Adrenal gland (tissue), 12 donors: ENCODE measurements around the gene FAM124B. TPM values are rescaled to one million over a fixed set of nuclear protein-coding genes. Genes with fewer than 3 reads are reported as not detected.

Experiments
- DNase-seq, 7 donors: peaks; one replicate each; pipeline ENCODE4 v3.0.0-alpha.2; 2019 to 2020
- H3K27ac ChIP-seq, 5 donors: fragments of 200-600 bp; sonication (generic) in 4 of 5; 1 replicate in 3 of 5; 2 replicates in 2 of 5; pipeline versions ENCODE4 v1.5.1 to v1.8.0; 2016 to 2020; ENCODE audit warnings: mild to moderate bottlenecking in 1 of 5
- H3K27me3 ChIP-seq: fragments of 200-600 bp; 2 replicates; pipeline ENCODE4 v1.8.0; 2021
- H3K36me3 ChIP-seq, 2 donors: fragments of 200-600 bp; replicated peaks in 1 of 2; 1 replicate in 1 of 2; 2 replicates in 1 of 2; pipeline versions ENCODE4 v1.5.1 to v1.8.0; 2018 to 2022
- H3K4me1 ChIP-seq, 2 donors: fragments of 200-600 bp; replicated peaks in 1 of 2; 1 replicate in 1 of 2; 2 replicates in 1 of 2; pipeline versions ENCODE4 v1.5.1 to v1.8.0; 2018 to 2021
- H3K4me3 ChIP-seq, 4 donors: fragments of 200-600 bp; sonication (generic) in 3 of 4; one replicate each; pipeline ENCODE4 v1.5.1; 2016 to 2018
- H3K9me3 ChIP-seq, 3 donors: fragments of 200-600 bp; sonication (generic) in 1 of 3; replicated peaks in 1 of 3; 1 replicate in 2 of 3; 2 replicates in 1 of 3; pipeline versions ENCODE4 v1.5.1 to v1.8.0; 2016 to 2021
- CTCF ChIP-seq, 6 experiments: fragments of 450-650 bp in 4 of 6; fragments of 200-600 bp in 2 of 6; sonication (generic) in 1 of 6; IDR thresholded peaks; 1 replicate in 5 of 6; 2 replicates in 1 of 6; pipeline versions ENCODE4 v1.5.1 to v1.8.0; 2016 to 2021; ENCODE audit warnings: antibody characterized with exemption in 6 of 6, mild to moderate bottlenecking in 2 of 6, moderate library complexity in 1 of 6
- POLR2A ChIP-seq, 2 donors: fragments of 450-650 bp; IDR thresholded peaks; one replicate each; pipeline ENCODE4 v1.6.1; 2017; ENCODE audit warnings: antibody characterized with exemption in 2 of 2, mild to moderate bottlenecking in 2 of 2, moderate library complexity in 1 of 2
- WGBS, 4 donors: extraction: QIAGEN DNeasy Blood & Tissue Kit in 2 of 4; methylation state at CpG; one replicate each; pipeline versions ENCODE4 v1.1.5 to v1.1.7; 2013 to 2017; 5-methylcytosine and 5-hydroxymethylcytosine counted together
- intact Hi-C, 2 donors: fragments of 100-400 bp; cut with DNase I; formaldehyde crosslinking; loops; one replicate each; pipeline versions ENCODE4 v1.14.1 to v1.15.0; 2022 to 2023
- polyA plus RNA-seq, 3 donors: library from polyadenylated mRNA; stranded (reverse); fragments of 200-250 nt in 2 of 3; fragments of 350-450 nt in 1 of 3; fragmentation: Illumina TruSeq in 1 of 3; extraction: RNeasy Lipid Tissue Mini Kit (QIAGEN cat#74804) in 1 of 3; gene quantifications; one replicate each; pipeline ENCODE4 v1.2.3, GENCODE V29; 2013 to 2014
- total RNA-seq, 9 donors: library from RNA; depleted of rRNA in 4 of 9; stranded (reverse); fragments of >200 nt in 4 of 9; fragments of 120-200 nt in 1 of 9; fragmentation: NEBNext Ultra II Directional in 1 of 9; extraction: Animal tissue kit (Norgen Biotek cat#: 25700) in 1 of 9; gene quantifications; one replicate each; pipeline versions ENCODE4 v1.1.0 to v1.2.4, GENCODE V29; 2013 to 2023
- donor health status: healthy with polysubstance abuse.
- donor health status: Bipolar disorder and iron deficiency.
- donor health status: DM: yes; HTN: yes; CAD: no.
- donor health status: DM: no; HTN: no; CAD: no.
- donor health status: DM: no; HTN: no; CAD: no.
- donor health status: DM: yes; HTN: yes; CAD: no.

FAM124B gene
- total and polyA plus RNA-seq, 12 donors: 0.16 to 1.1 (median 0.54) TPM; not detected in 2

DNA sequence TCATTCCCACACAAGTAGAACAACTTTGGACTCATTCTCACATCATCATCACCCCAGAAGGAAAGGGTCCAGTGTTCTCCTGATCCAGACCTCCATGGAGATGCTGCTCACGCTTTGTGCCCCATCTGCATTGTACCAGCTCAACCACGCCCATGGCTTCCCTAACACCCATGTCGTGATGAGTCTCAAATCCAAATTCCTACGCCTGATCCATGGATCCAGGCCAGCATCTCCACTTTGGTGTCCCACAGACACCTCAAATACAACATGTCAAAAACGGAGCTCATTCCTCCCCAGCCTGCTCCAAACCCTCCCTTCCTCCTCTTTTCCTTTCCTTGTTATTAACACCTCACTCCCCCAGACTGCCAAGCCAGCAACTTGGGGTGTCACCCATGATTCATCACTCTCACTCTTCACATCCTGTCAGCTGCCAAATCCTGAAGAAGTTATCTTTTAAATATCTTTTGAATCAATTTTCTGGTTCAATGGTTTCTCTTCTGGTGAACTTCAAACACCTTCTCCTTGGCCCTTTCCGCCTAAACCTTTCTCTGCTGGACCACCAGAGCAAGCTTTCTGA, 30.2 kb upstream of the FAM124B start:
- 81 to 90% (median 84%) methylated on average over 6 of the region's 6 CpGs for WGBS, 4 donors
- DNase-seq: no peak
- Histone ChIP-seq H3K27me3 (no peaks in the 10 kb centered on the region), H3K4me1 (no peaks in the 10 kb centered on the region), H3K9me3 (no peaks in the 10 kb centered on the region), H3K36me3 (no peaks in the 10 kb centered on the region), H3K27ac (no peak overlapping the region), H3K4me3 (no peak overlapping the region)
- intact Hi-C loops: no loop called here
- no peak for TF ChIP-seq CTCF (IDR thresholded peaks at IDR 0.05)
- no peak for TF ChIP-seq POLR2A (IDR thresholded peaks at IDR 0.05)

GRCh38 chr2:224429441-224429810, 27.5 kb upstream of the FAM124B start:
- intact Hi-C loops: no loop called here
- Histone ChIP-seq H3K4me1 (no peaks in the 10 kb centered on the region), H3K36me3 (no peaks in the 10 kb centered on the region), H3K4me3 (no peak overlapping the region), H3K27me3 (no peaks in the 10 kb centered on the region), H3K27ac (no peak overlapping the region), H3K9me3 (no peaks in the 10 kb centered on the region)
- no peak for TF ChIP-seq CTCF (IDR thresholded peaks at IDR 0.05)
- WGBS, 4 donors: 46 to 70% (median 62%) methylated on average over 2 of the region's 2 CpGs
- no peak for DNase-seq

DNA sequence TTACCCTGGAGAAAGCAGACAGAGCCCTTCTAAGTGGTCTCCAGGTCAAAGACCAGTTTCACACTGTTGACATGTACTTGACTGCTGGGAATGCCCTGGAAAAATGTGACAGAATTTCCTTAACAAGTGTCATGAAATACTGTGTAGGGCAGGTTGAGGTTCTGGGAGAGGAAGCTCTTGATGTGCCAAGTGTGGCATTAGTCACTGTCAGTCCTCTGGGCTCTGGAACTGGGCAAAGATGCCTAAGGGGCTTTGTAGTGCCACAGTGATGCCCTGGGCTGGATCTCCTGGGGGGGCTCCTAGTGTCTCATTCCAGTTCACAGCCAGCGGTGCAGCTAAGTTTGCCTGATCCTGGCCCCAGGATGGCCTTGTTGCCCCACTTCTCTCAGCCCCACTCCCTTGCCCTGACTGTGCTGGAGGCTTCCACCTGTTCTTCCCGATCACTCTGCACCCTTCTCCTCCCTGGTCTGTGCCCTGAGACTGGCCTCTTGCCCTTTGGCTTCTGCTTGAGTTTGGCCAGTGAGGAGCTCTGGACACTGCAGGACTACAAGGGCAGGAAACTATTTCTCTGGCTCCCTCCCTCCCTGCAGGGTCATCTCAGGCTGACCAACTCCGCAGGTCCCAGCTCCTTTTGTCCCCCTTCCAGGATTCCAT, 27.0 kb upstream of the FAM124B start:
- WGBS, 4 donors: 69 to 87% (median 74%) methylated on average over 2 to 3 of the region's 3 CpGs
- TF ChIP-seq CTCF (IDR thresholded peaks at IDR 0.05): no peak
- no peak for TF ChIP-seq POLR2A (IDR thresholded peaks at IDR 0.05)
- Histone ChIP-seq H3K4me1 (no peaks in the 10 kb centered on the region), H3K27me3 (no peaks in the 10 kb centered on the region), H3K36me3 (no peaks in the 10 kb centered on the region), H3K9me3 (no peaks in the 10 kb centered on the region), H3K4me3 (no peak overlapping the region), H3K27ac (no peak overlapping the region)
- intact Hi-C loops: no loop called here
- no peak for DNase-seq

GRCh38 chr2:224427471-224427870, 25.6 kb upstream of the FAM124B start:
- H3K36me3 ChIP-seq: no peaks in the 10 kb centered on the region
- no peak for DNase-seq
- no peaks in the 10 kb centered on the region for H3K9me3 ChIP-seq
- H3K27me3 ChIP-seq: no peaks in the 10 kb centered on the region
- 46 to 84% (median 68%) methylated on average over 4 of the region's 4 CpGs for WGBS, 4 donors
- H3K4me1 ChIP-seq: no peaks in the 10 kb centered on the region
- TF ChIP-seq CTCF (IDR thresholded peaks at IDR 0.05): no peak
- no peak for TF ChIP-seq POLR2A (IDR thresholded peaks at IDR 0.05)
- H3K4me3 ChIP-seq: no peak overlapping the region
- intact Hi-C loops: no loop called here
- H3K27ac ChIP-seq: no peak overlapping the region
